ENCODE measurements around the gene EFHC1.

- TF ChIP-seq, protein P1, sequence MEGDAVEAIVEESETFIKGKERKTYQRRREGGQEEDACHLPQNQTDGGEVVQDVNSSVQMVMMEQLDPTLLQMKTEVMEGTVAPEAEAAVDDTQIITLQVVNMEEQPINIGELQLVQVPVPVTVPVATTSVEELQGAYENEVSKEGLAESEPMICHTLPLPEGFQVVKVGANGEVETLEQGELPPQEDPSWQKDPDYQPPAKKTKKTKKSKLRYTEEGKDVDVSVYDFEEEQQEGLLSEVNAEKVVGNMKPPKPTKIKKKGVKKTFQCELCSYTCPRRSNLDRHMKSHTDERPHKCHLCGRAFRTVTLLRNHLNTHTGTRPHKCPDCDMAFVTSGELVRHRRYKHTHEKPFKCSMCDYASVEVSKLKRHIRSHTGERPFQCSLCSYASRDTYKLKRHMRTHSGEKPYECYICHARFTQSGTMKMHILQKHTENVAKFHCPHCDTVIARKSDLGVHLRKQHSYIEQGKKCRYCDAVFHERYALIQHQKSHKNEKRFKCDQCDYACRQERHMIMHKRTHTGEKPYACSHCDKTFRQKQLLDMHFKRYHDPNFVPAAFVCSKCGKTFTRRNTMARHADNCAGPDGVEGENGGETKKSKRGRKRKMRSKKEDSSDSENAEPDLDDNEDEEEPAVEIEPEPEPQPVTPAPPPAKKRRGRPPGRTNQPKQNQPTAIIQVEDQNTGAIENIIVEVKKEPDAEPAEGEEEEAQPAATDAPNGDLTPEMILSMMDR (IDR thresholded peaks at IDR 0.05; ENCODE audit: poor library complexity) = no peak
- TF ChIP-seq EZH2phosphoT487 (IDR thresholded peaks at IDR 0.05; ENCODE audit: low read depth, severe bottlenecking, unreplicated experiment) (no peak), EZH2 (IDR thresholded peaks at IDR 0.05; ENCODE audit: borderline replicate concordance) (no peak)
These were observed 153.2 kb downstream of the EFHC1 start for GRCh38 chr6:52573295-52573694.
